GM18951 (cell line): ENCODE measurements around the gene USP31.

ENCODE experiments used
- POLR2A ChIP-seq: IDR thresholded peaks from 4 replicates; pipeline ENCODE4 v1.6.1; 2011; ENCODE audit warnings: mild to moderate bottlenecking; ENCODE audit not compliant: insufficient read length, insufficient read depth; ENCODE audit errors: extremely low read depth
- in situ Hi-C: fragments of 300-500 bp; cut with MboI; formaldehyde crosslinking; loops from one replicate; pipeline ENCODE4 v1.12.0; 2022; ENCODE audit warnings: low sequenced_read_pairs, mixed read lengths, inconsistent platforms; ENCODE audit not compliant: unreplicated experiment

USP31 gene

GRCh38 chr16:23069844-23070243, 79.4 kb downstream of the USP31 start:
- in situ Hi-C loops = no loop called here
- TF ChIP-seq POLR2A = no peak

- in situ Hi-C loops = no loop called here
Observed at GRCh38 chr16:23068079-23068736, 81.0 kb downstream of the USP31 start.

DNA sequence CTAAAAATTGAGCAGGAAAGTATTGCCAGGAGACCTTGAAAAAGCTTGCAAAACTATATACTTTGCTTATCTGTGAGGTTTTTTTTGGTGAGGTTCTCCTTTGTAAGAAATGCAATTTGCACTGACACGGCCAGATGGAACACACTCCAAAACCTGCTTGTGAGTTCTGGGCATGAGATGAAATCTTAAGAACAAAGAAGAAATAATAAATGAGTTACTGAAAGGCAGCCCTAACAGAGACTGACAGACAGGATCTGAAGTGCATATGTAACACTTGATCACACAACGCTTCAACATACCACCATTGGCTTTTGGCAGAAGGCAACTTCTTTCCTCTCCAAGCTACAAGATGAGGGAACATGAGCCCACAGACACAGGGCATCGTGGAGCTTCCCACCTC, 82.6 kb downstream of the USP31 start:
- no peak for TF ChIP-seq POLR2A
- in situ Hi-C loops = no loop called here

More at GRCh38 chr16:23068079-23068736, 81.0 kb downstream of the USP31 start:
- no peak for TF ChIP-seq POLR2A

DNA sequence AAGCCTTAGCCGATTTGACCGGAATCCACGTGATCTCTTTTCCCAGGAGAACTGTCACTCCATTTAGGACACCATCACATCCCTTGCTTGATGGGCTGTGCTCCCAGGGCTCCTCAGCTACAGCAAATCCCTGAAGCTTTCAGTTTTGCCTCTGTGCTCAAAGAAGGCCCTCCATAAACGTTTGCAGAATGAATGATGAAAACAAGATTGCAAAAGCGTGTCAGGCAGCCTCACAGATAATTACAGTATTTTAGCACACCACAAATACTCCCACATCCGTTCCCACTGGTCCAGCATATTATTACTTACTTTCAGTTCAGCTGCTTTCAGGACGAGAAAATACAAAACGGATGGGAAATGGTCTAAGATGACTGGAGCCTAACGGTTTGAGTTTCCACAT, 84.6 kb downstream of the USP31 start:
- in situ Hi-C loops = no loop called here
- TF ChIP-seq POLR2A = no peak

DNA sequence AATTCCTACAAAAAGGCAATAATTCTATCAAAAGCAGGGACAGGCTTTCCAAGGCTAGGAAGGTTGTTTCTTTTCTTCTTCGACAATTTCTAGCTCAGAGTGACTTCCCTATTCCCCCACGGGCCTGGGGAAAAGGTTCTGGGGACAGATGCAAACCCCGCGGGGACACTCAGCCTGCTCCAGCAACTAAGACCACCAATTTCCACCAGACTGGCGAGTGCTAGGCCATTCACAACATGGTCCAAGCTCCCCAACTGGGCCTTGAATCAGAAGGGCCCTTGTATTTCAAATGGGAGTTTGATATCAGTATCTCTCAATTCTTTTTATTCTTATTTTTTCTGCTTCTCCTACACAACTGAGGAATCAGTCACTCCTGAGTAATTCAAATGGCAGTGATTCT, 86.7 kb downstream of the USP31 start:
- TF ChIP-seq POLR2A = no peak
- in situ Hi-C loops = no loop called here

- TF ChIP-seq POLR2A = no peak
- in situ Hi-C loops = no loop called here
Observed at GRCh38 chr16:23061669-23062068, 87.6 kb downstream of the USP31 start.

- in situ Hi-C loops = no loop called here
- no peak for TF ChIP-seq POLR2A
Observed at GRCh38 chr16:23060458-23061320, 88.6 kb downstream of the USP31 start.

DNA sequence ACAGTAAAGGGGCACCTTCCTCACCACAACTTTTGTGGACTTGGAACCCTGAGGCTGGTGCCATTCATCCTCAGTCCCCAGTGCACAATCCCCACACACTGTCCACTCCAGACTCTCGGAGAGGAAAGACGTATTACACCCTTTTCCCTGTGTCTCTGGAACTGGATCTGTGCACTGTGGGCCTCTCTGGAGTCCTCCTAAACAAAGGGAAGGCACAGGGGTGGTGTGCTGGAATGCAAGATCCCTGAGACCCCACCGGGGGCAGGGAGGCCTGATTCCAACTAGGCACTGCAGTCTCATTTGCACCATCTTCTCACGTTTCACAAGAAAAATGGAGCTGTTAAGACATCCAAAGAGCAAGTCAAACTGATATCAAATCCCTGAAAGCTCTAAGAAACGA, 89.8 kb downstream of the USP31 start:
- in situ Hi-C loops = no loop called here
- no peak for TF ChIP-seq POLR2A

- in situ Hi-C loops = no loop called here
- no peak for TF ChIP-seq POLR2A
Observed at GRCh38 chr16:23058576-23058975, 90.7 kb downstream of the USP31 start.

DNA sequence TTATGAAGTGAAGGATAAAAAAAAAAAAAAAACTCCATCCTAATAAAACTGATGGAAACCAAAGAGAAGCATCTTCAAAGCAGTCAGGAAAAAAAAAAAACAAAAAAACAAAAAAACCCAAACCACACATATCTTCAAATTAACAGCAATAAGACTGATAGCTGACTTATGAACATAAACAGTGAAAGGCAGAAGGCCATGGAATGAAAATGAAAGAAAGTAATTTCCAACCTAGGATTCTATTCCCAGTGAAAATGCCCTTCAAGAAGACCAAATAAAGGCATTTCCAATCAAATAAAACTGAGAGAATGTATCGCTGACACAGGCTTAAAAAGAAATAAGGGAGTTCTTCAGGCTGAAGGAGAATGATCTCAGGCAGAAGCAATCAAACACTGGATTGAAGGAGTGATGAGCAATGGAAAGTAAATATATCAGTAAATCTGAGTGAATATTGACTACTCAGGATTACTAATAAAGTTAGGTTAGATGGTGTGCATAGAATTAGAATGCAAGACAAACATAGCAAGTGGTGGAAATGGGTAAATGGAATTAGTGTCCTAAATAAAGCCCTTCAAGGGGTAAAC, 92.1 kb downstream of the USP31 start:
- in situ Hi-C loops = no loop called here
- no peak for TF ChIP-seq POLR2A

DNA sequence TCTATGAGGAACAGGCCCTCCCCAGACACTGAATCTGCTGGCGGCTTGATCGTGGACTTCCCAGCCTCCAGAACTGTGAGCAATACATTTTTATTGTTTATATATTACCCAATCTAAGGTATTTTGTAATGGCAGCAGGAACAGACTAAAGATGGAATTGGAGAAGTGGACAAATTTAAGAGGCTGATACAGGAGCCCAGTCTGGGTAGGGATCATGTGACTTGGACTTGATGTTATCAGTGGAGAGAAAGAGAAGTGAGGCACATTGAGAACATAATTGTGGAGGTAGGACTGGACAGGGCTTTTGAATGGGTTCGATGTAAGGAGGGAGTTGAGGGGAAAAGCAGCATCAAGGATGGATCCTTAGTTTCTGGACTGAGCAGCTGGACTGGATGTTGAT, 93.8 kb downstream of the USP31 start:
- in situ Hi-C loops = no loop called here
- TF ChIP-seq POLR2A = no peak

- in situ Hi-C loops = no loop called here
- no peak for TF ChIP-seq POLR2A
Observed at GRCh38 chr16:23052908-23053580, 96.2 kb downstream of the USP31 start.

DNA sequence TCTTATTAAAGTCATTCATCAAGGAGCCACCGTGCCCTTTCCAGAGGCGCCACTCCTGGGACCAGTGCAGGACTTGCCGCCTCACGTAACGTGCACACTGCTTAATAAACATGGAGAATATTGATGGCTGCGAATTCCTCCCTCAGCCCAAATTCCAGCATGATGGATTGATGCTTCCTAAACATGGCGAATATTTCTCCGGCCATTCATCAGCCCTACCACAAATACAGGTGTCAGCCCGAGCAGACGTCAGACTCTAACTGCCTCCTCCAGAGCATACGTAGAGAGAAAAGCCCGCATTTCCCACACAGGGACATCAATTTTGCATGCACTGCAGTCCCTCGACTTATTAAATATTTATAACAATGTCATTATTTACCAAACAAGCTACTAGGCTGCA, 97.0 kb downstream of the USP31 start:
- no peak for TF ChIP-seq POLR2A
- in situ Hi-C loops = no loop called here
